ENCODE results near the gene CALHM3. TPM values are rescaled to one million over a fixed set of nuclear protein-coding genes. Genes with fewer than 3 reads are reported as not detected.

CALHM3 gene
- total and polyA plus RNA-seq, 2 experiments from 2014 or later, result not detected

GRCh38 chr10:103499881-103500280, 20.8 kb upstream of the CALHM3 start:
- H2AFZ ChIP-seq, result no peak overlapping the region
- H3K4me3 ChIP-seq, result no peak overlapping the region
- no peak overlapping the region for H3K27ac ChIP-seq
- H3K4me1 ChIP-seq (ENCODE audit: insufficient read depth), result no peaks in the 10 kb centered on the region
- H3K9me2 ChIP-seq (replicated peaks; ENCODE audit: insufficient read depth), result no peaks in the 10 kb centered on the region
- DNase-seq (ENCODE audit: low spot score), result no peak
- 50% methylated on average over 7 of the region's 7 CpGs for WGBS (ENCODE audit: low lambda C conversion rate, missing lambda C conversion rate)
- H3K36me3 ChIP-seq (replicated peaks; ENCODE audit: insufficient read depth, low read depth), result no peaks in the 10 kb centered on the region
- no peaks in the 10 kb centered on the region for H3K9me3 ChIP-seq (ENCODE audit: low read depth)
- H3K4me2 ChIP-seq, result no peak overlapping the region
- TF ChIP-seq EZH2 (IDR thresholded peaks at IDR 0.05; ENCODE audit: borderline replicate concordance) (no peak), EZH2phosphoT487 (IDR thresholded peaks at IDR 0.05; ENCODE audit: low read depth, severe bottlenecking, unreplicated experiment) (no peak), CTCF (IDR thresholded peaks at IDR 0.05; ENCODE audit: poor library complexity) (no peak)
- H3K79me2 ChIP-seq, result no peaks in the 10 kb centered on the region
- H3K27me3 ChIP-seq, result peaks cover 22% of the 10 kb centered on the region
- H4K20me1 ChIP-seq (ENCODE audit: insufficient read depth, poor library complexity, severe bottlenecking), result no peaks in the 10 kb centered on the region

DNA sequence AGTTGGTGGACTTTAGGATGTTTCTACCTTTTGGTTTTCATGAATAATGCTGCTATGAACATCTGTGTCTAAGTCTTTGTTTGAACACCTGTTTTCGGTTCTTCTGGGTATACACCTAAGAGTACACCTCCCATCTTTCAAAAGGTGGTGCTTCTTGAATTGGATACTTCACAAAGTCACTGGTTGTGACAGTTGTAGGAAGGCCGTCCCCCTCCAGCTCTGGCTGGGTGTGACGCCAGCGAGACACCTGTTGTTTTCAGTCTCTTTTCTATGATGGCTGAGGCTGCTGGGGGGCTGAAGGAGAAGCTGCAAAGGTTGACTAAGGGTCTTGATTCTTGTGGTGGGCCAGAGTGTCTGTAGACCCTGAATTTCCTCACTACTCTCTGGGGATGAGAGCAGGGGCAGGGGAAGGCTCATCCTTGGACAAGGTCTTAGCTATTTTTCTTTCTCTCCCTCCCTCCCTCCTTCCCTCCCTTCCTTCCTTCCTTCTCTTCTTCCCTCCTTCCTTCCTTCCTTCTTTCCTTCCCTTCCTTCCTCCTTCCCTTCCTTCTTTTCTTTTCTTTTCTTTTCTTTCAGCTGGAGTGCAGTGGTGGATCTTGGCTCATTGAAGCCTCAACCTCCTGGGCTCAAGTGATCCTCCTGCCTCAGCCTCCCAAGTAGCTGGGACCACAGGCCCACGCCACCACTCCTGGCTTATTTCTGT, 20.0 kb upstream of the CALHM3 start:
- H3K36me3 ChIP-seq (replicated peaks; ENCODE audit: insufficient read depth, low read depth), result no peaks in the 10 kb centered on the region
- 85% methylated on average over 5 of the region's 5 CpGs for WGBS (ENCODE audit: low lambda C conversion rate, missing lambda C conversion rate)
- H3K79me2 ChIP-seq, result no peaks in the 10 kb centered on the region
- no peaks in the 10 kb centered on the region for H3K9me2 ChIP-seq (replicated peaks; ENCODE audit: insufficient read depth)
- no peak for DNase-seq (ENCODE audit: low spot score)
- H3K4me1 ChIP-seq (ENCODE audit: insufficient read depth), result no peaks in the 10 kb centered on the region
- no peak overlapping the region for H3K27ac ChIP-seq
- TF ChIP-seq EZH2 (IDR thresholded peaks at IDR 0.05; ENCODE audit: borderline replicate concordance), result no peak
- no peak for TF ChIP-seq EZH2phosphoT487 (IDR thresholded peaks at IDR 0.05; ENCODE audit: low read depth, severe bottlenecking, unreplicated experiment)
- no peak for TF ChIP-seq CTCF (IDR thresholded peaks at IDR 0.05; ENCODE audit: poor library complexity)
- H4K20me1 ChIP-seq (ENCODE audit: insufficient read depth, poor library complexity, severe bottlenecking), result no peaks in the 10 kb centered on the region
- H3K4me2 ChIP-seq, result no peak overlapping the region
- peaks cover 30% of the 10 kb centered on the region for H3K27me3 ChIP-seq
- H3K9me3 ChIP-seq (ENCODE audit: low read depth), result no peaks in the 10 kb centered on the region
- no peak overlapping the region for H2AFZ ChIP-seq
- H3K4me3 ChIP-seq, result no peak overlapping the region

DNA sequence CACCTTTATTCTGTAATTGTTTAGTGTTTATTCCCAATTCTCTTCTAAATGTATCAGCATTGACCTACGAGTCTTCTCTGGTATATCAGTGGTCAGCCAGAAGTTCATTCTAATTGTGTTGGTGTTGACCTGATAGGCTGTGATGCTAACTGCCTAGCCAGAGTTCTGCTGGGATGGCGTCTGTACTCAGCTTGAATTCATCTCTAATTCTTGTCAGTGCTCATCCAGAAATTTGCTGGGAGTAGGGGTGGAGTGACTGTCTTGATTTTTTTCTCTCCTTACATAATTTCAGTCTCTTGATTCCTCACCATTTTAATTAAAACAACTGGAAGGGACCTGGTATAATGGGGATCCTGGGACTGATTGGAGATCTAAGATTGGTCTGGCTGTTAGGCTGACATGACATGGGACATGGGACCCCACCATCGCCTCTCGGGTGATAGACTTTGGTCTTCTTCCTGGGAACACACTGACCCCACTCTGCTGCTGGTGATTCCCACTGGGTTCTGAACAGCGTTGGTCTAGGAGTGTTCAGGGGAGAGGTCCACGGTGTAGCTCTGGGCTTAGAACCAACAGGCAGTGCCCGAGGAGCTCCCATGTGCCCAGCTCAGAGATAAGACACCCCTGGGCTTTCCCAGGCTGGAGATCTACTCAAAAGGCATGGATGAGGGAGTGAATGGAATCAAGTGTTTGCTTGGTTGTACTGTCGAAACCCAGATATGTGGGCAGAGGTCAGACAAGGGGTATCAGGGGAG, 18.3 kb upstream of the CALHM3 start:
- no peak for TF ChIP-seq EZH2phosphoT487 (IDR thresholded peaks at IDR 0.05; ENCODE audit: low read depth, severe bottlenecking, unreplicated experiment)
- no peak for TF ChIP-seq CTCF (IDR thresholded peaks at IDR 0.05; ENCODE audit: poor library complexity)
- no peak for TF ChIP-seq EZH2 (IDR thresholded peaks at IDR 0.05; ENCODE audit: borderline replicate concordance)
- H3K9me2 ChIP-seq (replicated peaks; ENCODE audit: insufficient read depth), result no peaks in the 10 kb centered on the region
- no peaks in the 10 kb centered on the region for H4K20me1 ChIP-seq (ENCODE audit: insufficient read depth, poor library complexity, severe bottlenecking)
- peaks cover 30% of the 10 kb centered on the region for H3K27me3 ChIP-seq
- H3K9me3 ChIP-seq (ENCODE audit: low read depth), result no peaks in the 10 kb centered on the region
- no peak overlapping the region for H3K27ac ChIP-seq
- WGBS (ENCODE audit: low lambda C conversion rate, missing lambda C conversion rate), result 87% methylated on average over 8 of the region's 8 CpGs
- no peak overlapping the region for H3K4me2 ChIP-seq
- H3K4me1 ChIP-seq (ENCODE audit: insufficient read depth), result peaks cover 10% of the 10 kb centered on the region
- no peaks in the 10 kb centered on the region for H3K79me2 ChIP-seq
- H2AFZ ChIP-seq, result no peak overlapping the region
- no peak overlapping the region for H3K4me3 ChIP-seq
- no peaks in the 10 kb centered on the region for H3K36me3 ChIP-seq (replicated peaks; ENCODE audit: insufficient read depth, low read depth)
- no peak for DNase-seq (ENCODE audit: low spot score)

Measured in hepatocyte (in vitro differentiated cells).